Esophagus squamous epithelium (tissue), 4 donors: Measurements from ENCODE around the gene NDUFC1.

Experiments used
- POLR2A ChIP-seq, 4 donors: fragments of 450-650 bp; IDR thresholded peaks; one replicate each; pipeline ENCODE4 v1.6.1; 2017; ENCODE audit warnings: antibody characterized with exemption in 4 of 4, mild to moderate bottlenecking in 4 of 4, moderate library complexity in 3 of 4
- TF ChIP-seq, protein P1 (sequence below), 6 experiments: fragments of 450-650 bp in 4 of 6; fragments of 200-600 bp in 2 of 6; sonication (generic) in 2 of 6; IDR thresholded peaks; one replicate each; pipeline ENCODE4 v1.5.1; 2016 to 2019; ENCODE audit warnings: antibody characterized with exemption in 6 of 6, mild to moderate bottlenecking in 4 of 6, moderate library complexity in 4 of 6

DNA sequence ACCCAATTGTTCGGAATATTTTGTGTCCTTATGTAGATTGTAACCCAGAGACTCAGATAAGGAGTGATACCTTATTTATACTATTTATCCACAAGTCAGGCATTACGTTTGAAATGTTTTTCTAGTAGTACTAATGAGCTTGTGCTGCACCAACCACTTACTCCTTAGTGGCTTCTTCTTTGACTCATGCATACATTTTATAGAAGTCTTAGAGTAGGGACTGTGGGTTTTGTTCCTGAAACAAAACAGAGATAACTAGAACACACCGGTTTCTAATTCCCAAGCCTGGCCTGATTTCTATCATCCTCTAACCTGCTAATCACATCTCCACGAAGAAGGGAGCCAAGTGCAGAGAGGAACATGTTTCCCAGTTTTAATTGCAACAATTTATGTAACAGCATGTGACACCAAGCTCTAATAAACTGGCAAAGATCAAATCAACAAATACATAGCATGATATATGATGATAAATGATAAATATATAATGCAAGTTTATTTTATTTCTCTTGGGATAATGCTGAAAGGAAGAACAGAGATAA is 54.5 kb downstream of the NDUFC1 start:
- TF ChIP-seq, protein P1, sequence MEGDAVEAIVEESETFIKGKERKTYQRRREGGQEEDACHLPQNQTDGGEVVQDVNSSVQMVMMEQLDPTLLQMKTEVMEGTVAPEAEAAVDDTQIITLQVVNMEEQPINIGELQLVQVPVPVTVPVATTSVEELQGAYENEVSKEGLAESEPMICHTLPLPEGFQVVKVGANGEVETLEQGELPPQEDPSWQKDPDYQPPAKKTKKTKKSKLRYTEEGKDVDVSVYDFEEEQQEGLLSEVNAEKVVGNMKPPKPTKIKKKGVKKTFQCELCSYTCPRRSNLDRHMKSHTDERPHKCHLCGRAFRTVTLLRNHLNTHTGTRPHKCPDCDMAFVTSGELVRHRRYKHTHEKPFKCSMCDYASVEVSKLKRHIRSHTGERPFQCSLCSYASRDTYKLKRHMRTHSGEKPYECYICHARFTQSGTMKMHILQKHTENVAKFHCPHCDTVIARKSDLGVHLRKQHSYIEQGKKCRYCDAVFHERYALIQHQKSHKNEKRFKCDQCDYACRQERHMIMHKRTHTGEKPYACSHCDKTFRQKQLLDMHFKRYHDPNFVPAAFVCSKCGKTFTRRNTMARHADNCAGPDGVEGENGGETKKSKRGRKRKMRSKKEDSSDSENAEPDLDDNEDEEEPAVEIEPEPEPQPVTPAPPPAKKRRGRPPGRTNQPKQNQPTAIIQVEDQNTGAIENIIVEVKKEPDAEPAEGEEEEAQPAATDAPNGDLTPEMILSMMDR (IDR thresholded peaks at IDR 0.05): no peak
- TF ChIP-seq POLR2A (IDR thresholded peaks at IDR 0.05): no peak
